ENCODE data around the gene EIF2B5.

EIF2B5 gene

GRCh38 chr3:184173374-184173722, 38.2 kb downstream of the EIF2B5 start:
- peaks cover 26% of the 10 kb centered on the region for H3K4me1 ChIP-seq (ENCODE audit: insufficient read depth, insufficient read length)
- H3K9ac ChIP-seq (ENCODE audit: insufficient read length, low read depth) = no peak overlapping the region
- H3K9me3 ChIP-seq (ENCODE audit: insufficient read depth, low read length) = no peaks in the 10 kb centered on the region
- peaks cover 75% of the 10 kb centered on the region for H3K36me3 ChIP-seq (ENCODE audit: insufficient read depth, insufficient read length, low read length)
- no peak for TF ChIP-seq SUZ12 (IDR thresholded peaks at IDR 0.05; ENCODE audit: extremely low read depth, insufficient read depth, insufficient read length)
- no peak for TF ChIP-seq YY1 (IDR thresholded peaks at IDR 0.05; ENCODE audit: insufficient read depth, insufficient read length)
- no peak for TF ChIP-seq ZNF274 (IDR thresholded peaks at IDR 0.05; ENCODE audit: low read depth, low read length)
- H3K27me3 ChIP-seq (ENCODE audit: insufficient read depth, insufficient read length) = no peaks in the 10 kb centered on the region
- no peak overlapping the region for H3K4me3 ChIP-seq (ENCODE audit: insufficient read length, low read depth)
- DNase-seq (ENCODE audit: low read depth, low spot score) = no peak

DNA sequence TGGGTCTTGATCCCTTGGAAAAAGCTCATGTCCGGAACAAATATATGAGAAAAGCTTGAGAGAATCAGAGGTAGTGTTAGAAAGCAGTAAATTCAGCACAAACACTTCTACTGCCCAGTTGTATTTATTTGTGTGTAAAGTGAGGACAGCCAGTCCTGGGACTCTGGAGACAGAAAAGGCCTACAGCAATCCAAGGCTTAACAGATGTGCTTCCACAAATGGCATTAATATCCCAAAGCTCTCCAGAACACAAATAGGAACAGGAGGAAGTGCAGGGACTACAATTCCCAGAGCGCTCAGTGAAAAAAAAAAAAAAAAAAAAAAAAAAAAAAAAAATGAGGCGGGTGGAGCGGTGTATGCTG, 39.1 kb downstream of the EIF2B5 start:
- H3K9me3 ChIP-seq (ENCODE audit: insufficient read depth, low read length) = no peaks in the 10 kb centered on the region
- H3K4me1 ChIP-seq (ENCODE audit: insufficient read depth, insufficient read length) = peaks cover 26% of the 10 kb centered on the region
- H3K36me3 ChIP-seq (ENCODE audit: insufficient read depth, insufficient read length, low read length) = peaks cover 75% of the 10 kb centered on the region
- no peaks in the 10 kb centered on the region for H3K27me3 ChIP-seq (ENCODE audit: insufficient read depth, insufficient read length)
- TF ChIP-seq ZNF274 (IDR thresholded peaks at IDR 0.05; ENCODE audit: low read depth, low read length) (no peak), YY1 (IDR thresholded peaks at IDR 0.05; ENCODE audit: insufficient read depth, insufficient read length) (no peak), SUZ12 (IDR thresholded peaks at IDR 0.05; ENCODE audit: extremely low read depth, insufficient read depth, insufficient read length) (no peak)
- no peak overlapping the region for H3K4me3 ChIP-seq (ENCODE audit: insufficient read length, low read depth)
- H3K9ac ChIP-seq (ENCODE audit: insufficient read length, low read depth) = no peak overlapping the region
- DNase-seq (ENCODE audit: low read depth, low spot score) = no peak

- DNase-seq (ENCODE audit: low read depth, low spot score) = peak; percentile 97
- H3K4me1 ChIP-seq (ENCODE audit: insufficient read depth, insufficient read length) = peaks cover 26% of the 10 kb centered on the region
- H3K36me3 ChIP-seq (ENCODE audit: insufficient read depth, insufficient read length, low read length) = peaks cover 75% of the 10 kb centered on the region
- H3K9ac ChIP-seq (ENCODE audit: insufficient read length, low read depth) = peak within 1 kb of the TSS; percentile 99
- peak; percentile 42 for TF ChIP-seq YY1 (IDR thresholded peaks at IDR 0.05; ENCODE audit: insufficient read depth, insufficient read length)
- no peak for TF ChIP-seq ZNF274 (IDR thresholded peaks at IDR 0.05; ENCODE audit: low read depth, low read length)
- no peaks in the 10 kb centered on the region for H3K27me3 ChIP-seq (ENCODE audit: insufficient read depth, insufficient read length)
- no peaks in the 10 kb centered on the region for H3K9me3 ChIP-seq (ENCODE audit: insufficient read depth, low read length)
- H3K4me3 ChIP-seq (ENCODE audit: insufficient read length, low read depth) = peak within 1 kb of the TSS; percentile 100
Observed at GRCh38 chr3:184174646-184175492, 39.7 kb downstream of the EIF2B5 start, which contains the start of gene AP2M1. AP2M1 (plus strand) TSS chr3:184174855; CDS start chr3:184176994, 2,139 bp downstream.

- no peak for DNase-seq (ENCODE audit: low read depth, low spot score)
- H3K4me3 ChIP-seq (ENCODE audit: insufficient read length, low read depth) = peak overlapping the region; percentile 100
- peak overlapping the region; percentile 99 for H3K9ac ChIP-seq (ENCODE audit: insufficient read length, low read depth)
- H3K36me3 ChIP-seq (ENCODE audit: insufficient read depth, insufficient read length, low read length) = peaks cover 75% of the 10 kb centered on the region
- H3K4me1 ChIP-seq (ENCODE audit: insufficient read depth, insufficient read length) = peaks cover 26% of the 10 kb centered on the region
- no peaks in the 10 kb centered on the region for H3K27me3 ChIP-seq (ENCODE audit: insufficient read depth, insufficient read length)
- H3K9me3 ChIP-seq (ENCODE audit: insufficient read depth, low read length) = no peaks in the 10 kb centered on the region
- no peak for TF ChIP-seq ZNF274 (IDR thresholded peaks at IDR 0.05; ENCODE audit: low read depth, low read length)
- TF ChIP-seq SUZ12 (IDR thresholded peaks at IDR 0.05; ENCODE audit: extremely low read depth, insufficient read depth, insufficient read length) = no peak
- no peak for TF ChIP-seq YY1 (IDR thresholded peaks at IDR 0.05; ENCODE audit: insufficient read depth, insufficient read length)
Observed at GRCh38 chr3:184175506-184175905, 40.3 kb downstream of the EIF2B5 start.

- peak overlapping the region; percentile 99 for H3K9ac ChIP-seq (ENCODE audit: insufficient read length, low read depth)
- peaks cover 75% of the 10 kb centered on the region for H3K36me3 ChIP-seq (ENCODE audit: insufficient read depth, insufficient read length, low read length)
- TF ChIP-seq YY1 (IDR thresholded peaks at IDR 0.05; ENCODE audit: insufficient read depth, insufficient read length) = no peak
- TF ChIP-seq SUZ12 (IDR thresholded peaks at IDR 0.05; ENCODE audit: extremely low read depth, insufficient read depth, insufficient read length) = no peak
- H3K4me3 ChIP-seq (ENCODE audit: insufficient read length, low read depth) = peak overlapping the region; percentile 100
- DNase-seq (ENCODE audit: low read depth, low spot score) = no peak
- no peaks in the 10 kb centered on the region for H3K27me3 ChIP-seq (ENCODE audit: insufficient read depth, insufficient read length)
- peaks cover 21% of the 10 kb centered on the region for H3K4me1 ChIP-seq (ENCODE audit: insufficient read depth, insufficient read length)
- no peaks in the 10 kb centered on the region for H3K9me3 ChIP-seq (ENCODE audit: insufficient read depth, low read length)
Observed at GRCh38 chr3:184175981-184176376, 40.8 kb downstream of the EIF2B5 start.

GRCh38 chr3:184176377-184177330, 41.5 kb downstream of the EIF2B5 start:
- no peaks in the 10 kb centered on the region for H3K9me3 ChIP-seq (ENCODE audit: insufficient read depth, low read length)
- no peaks in the 10 kb centered on the region for H3K27me3 ChIP-seq (ENCODE audit: insufficient read depth, insufficient read length)
- peak overlapping the region; percentile 99 for H3K9ac ChIP-seq (ENCODE audit: insufficient read length, low read depth)
- peaks cover 18% of the 10 kb centered on the region for H3K4me1 ChIP-seq (ENCODE audit: insufficient read depth, insufficient read length)
- no peak for TF ChIP-seq SUZ12 (IDR thresholded peaks at IDR 0.05; ENCODE audit: extremely low read depth, insufficient read depth, insufficient read length)
- TF ChIP-seq YY1 (IDR thresholded peaks at IDR 0.05; ENCODE audit: insufficient read depth, insufficient read length) = peak; percentile 44
- H3K36me3 ChIP-seq (ENCODE audit: insufficient read depth, insufficient read length, low read length) = peaks cover 79% of the 10 kb centered on the region
- DNase-seq (ENCODE audit: low read depth, low spot score) = peak; percentile 95
- H3K4me3 ChIP-seq (ENCODE audit: insufficient read length, low read depth) = peak overlapping the region; percentile 100

DNA sequence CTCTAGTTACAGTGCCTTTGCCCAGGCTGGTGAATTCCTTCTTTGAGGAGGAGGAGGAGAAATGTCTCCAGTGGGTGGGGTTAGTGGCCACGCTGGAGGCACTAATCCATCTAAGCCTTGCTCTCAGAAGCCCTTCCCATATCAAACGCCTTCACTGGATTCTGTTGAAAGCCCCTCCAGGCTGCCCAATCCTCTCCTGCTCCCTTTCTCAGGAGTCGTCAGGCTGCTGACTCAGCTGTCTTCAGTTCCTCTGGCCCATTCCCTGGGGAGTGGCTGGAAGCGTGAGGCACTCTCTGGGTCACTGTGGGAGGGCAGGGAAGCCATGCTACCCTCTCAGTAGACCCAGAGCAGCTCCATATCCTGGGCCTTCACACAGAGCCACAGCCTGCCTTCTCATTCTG, 42.2 kb downstream of the EIF2B5 start:
- Histone ChIP-seq H3K9ac (ENCODE audit: insufficient read length, low read depth) (peak overlapping the region; percentile 90), H3K9me3 (ENCODE audit: insufficient read depth, low read length) (no peaks in the 10 kb centered on the region), H3K4me1 (ENCODE audit: insufficient read depth, insufficient read length) (peaks cover 13% of the 10 kb centered on the region), H3K36me3 (ENCODE audit: insufficient read depth, insufficient read length, low read length) (peaks cover 79% of the 10 kb centered on the region), H3K27me3 (ENCODE audit: insufficient read depth, insufficient read length) (no peaks in the 10 kb centered on the region), H3K4me3 (ENCODE audit: insufficient read length, low read depth) (peak overlapping the region; percentile 100)
- no peak for TF ChIP-seq YY1 (IDR thresholded peaks at IDR 0.05; ENCODE audit: insufficient read depth, insufficient read length)
- no peak for TF ChIP-seq SUZ12 (IDR thresholded peaks at IDR 0.05; ENCODE audit: extremely low read depth, insufficient read depth, insufficient read length)
- TF ChIP-seq ZNF274 (IDR thresholded peaks at IDR 0.05; ENCODE audit: low read depth, low read length) = no peak
- DNase-seq (ENCODE audit: low read depth, low spot score) = no peak

Measured in NT2/D1 (cell line).